Lung (tissue), 12 donors: Measurements from ENCODE around the gene TNS3. TPM values are rescaled to one million over a fixed set of nuclear protein-coding genes. Genes with fewer than 3 reads are reported as not detected.
A peak's percentile ranks its signal among the peaks of the same experiment; 100 is the strongest.

ENCODE experiments used
- ATAC-seq: fragments of 200-7000 bp; cut with Tn5 transposase; one replicate; pipeline ENCODE4 v1.9.1; 2020; ENCODE audit warnings: moderate number of reproducible peaks; ENCODE audit not compliant: insufficient read depth, low FRiP score
- DNase-seq, 3 donors: peaks; one replicate each; pipeline ENCODE4 v3.0.0-alpha.2; 2013 to 2017
- H3K27ac ChIP-seq, 2 donors: one replicate each; pipeline ENCODE4 v1.5.1; 2013; ENCODE audit warnings: mild to moderate bottlenecking in 2 of 2, moderate library complexity in 2 of 2, control low read depth in 1 of 2, inconsistent platforms in 1 of 2, low read depth in 1 of 2, low read length in 1 of 2
- H3K27me3 ChIP-seq, 3 donors: one replicate each; pipeline ENCODE4 v1.5.1; 2013; ENCODE audit warnings: low read length in 2 of 3; ENCODE audit not compliant: control insufficient read depth in 3 of 3, insufficient read depth in 3 of 3
- H3K36me3 ChIP-seq, 4 donors: one replicate each; pipeline ENCODE4 v1.5.1; 2013; ENCODE audit warnings: low read length in 4 of 4, mild to moderate bottlenecking in 1 of 4, moderate library complexity in 1 of 4; ENCODE audit not compliant: control insufficient read depth in 4 of 4, insufficient read depth in 4 of 4
- H3K4me1 ChIP-seq, 5 donors: one replicate each; pipeline ENCODE4 v1.5.1; 2013; ENCODE audit warnings: low read length in 5 of 5, mild to moderate bottlenecking in 2 of 5, moderate library complexity in 1 of 5; ENCODE audit not compliant: control insufficient read depth in 5 of 5, insufficient read depth in 5 of 5
- H3K4me3 ChIP-seq: one replicate; pipeline ENCODE4 v1.5.1; 2013; ENCODE audit warnings: mild to moderate bottlenecking, control low read depth, moderate library complexity
- H3K9ac ChIP-seq, 2 donors: one replicate each; pipeline ENCODE4 v1.5.1; 2013; ENCODE audit warnings: low read length in 2 of 2, control low read depth in 1 of 2; ENCODE audit not compliant: insufficient read depth in 1 of 2
- H3K9me3 ChIP-seq, 4 donors: one replicate each; pipeline ENCODE4 v1.5.1; 2013; ENCODE audit warnings: low read length in 3 of 4, mild to moderate bottlenecking in 1 of 4, moderate library complexity in 1 of 4; ENCODE audit not compliant: control insufficient read depth in 4 of 4, insufficient read depth in 3 of 4
- CTCF ChIP-seq: IDR thresholded peaks from 2 replicates; pipeline ENCODE4 v1.5.1; 2012; ENCODE audit warnings: mild to moderate bottlenecking; ENCODE audit errors: control extremely low read depth, extremely low read depth
- WGBS, 2 donors: extraction: QIAGEN DNeasy Blood & Tissue Kit; methylation state at CpG; one replicate each; pipeline ENCODE4 v1.1.7; 2013; 5-methylcytosine and 5-hydroxymethylcytosine counted together
- polyA plus RNA-seq, 2 donors: library from polyadenylated mRNA; stranded (reverse); fragments of 200-250 nt; gene quantifications; one replicate each; pipeline ENCODE4 v1.2.1, GENCODE V29; 2013
- total RNA-seq, 2 donors: library from RNA; depleted of rRNA in 1 of 2; stranded (reverse); fragments of >200 nt in 1 of 2; gene quantifications; one replicate each; pipeline ENCODE4 v1.2.1, GENCODE V29; 2014 to 2021
- donor health status: control.
- donor health status: control.
- donor health status: Bipolar disorder and iron deficiency.
- donor health status: healthy.
- donor health status: DM: yes; HTN: yes; CAD: no.

The TNS3 gene
- total and polyA plus RNA-seq, 4 donors: 23.8 to 140 (median 85.7) TPM

GRCh38 chr7:47518827-47519226, 63.1 kb downstream of the TNS3 start:
- H3K27ac ChIP-seq: no peak overlapping the region
- peaks cover 0 to 18% (median 11%) of the 10 kb centered on the region in 4 donors for H3K36me3 ChIP-seq
- H3K4me1 ChIP-seq: peaks cover 0 to 36% (median 20%) of the 10 kb centered on the region in 5 donors
- H3K27me3 ChIP-seq: no peaks in the 10 kb centered on the region
- no peak overlapping the region for H3K4me3 ChIP-seq
- H3K9me3 ChIP-seq: no peaks in the 10 kb centered on the region
- no peak for TF ChIP-seq CTCF
- DNase-seq: no peak
- 88 to 91% methylated on average over 7 of the region's 7 CpGs for WGBS, 2 donors
- H3K9ac ChIP-seq: no peak overlapping the region
- no peak for ATAC-seq

GRCh38 chr7:47517821-47518480, 64.0 kb downstream of the TNS3 start:
- no peak for ATAC-seq
- no peak overlapping the region for H3K9ac ChIP-seq
- H3K36me3 ChIP-seq: peaks cover 0 to 17% (median 6%) of the 10 kb centered on the region in 4 donors
- no peak overlapping the region for H3K27ac ChIP-seq
- H3K4me1 ChIP-seq: peaks cover 0 to 45% (median 23%) of the 10 kb centered on the region in 5 donors
- no peak overlapping the region for H3K4me3 ChIP-seq
- no peaks in the 10 kb centered on the region for H3K9me3 ChIP-seq
- H3K27me3 ChIP-seq: no peaks in the 10 kb centered on the region
- DNase-seq: no peak
- WGBS, 2 donors: 96 to 97% methylated on average over 10 of the region's 10 CpGs
- TF ChIP-seq CTCF: no peak

- Histone ChIP-seq H3K36me3 (peaks cover 0 to 12% (median 6%) of the 10 kb centered on the region in 4 donors), H3K4me1 (peaks cover 0 to 54% (median 23%) of the 10 kb centered on the region in 5 donors), H3K9ac (no peak overlapping the region), H3K27ac (no peak overlapping the region), H3K27me3 (no peaks in the 10 kb centered on the region), H3K4me3 (no peak overlapping the region), H3K9me3 (no peaks in the 10 kb centered on the region)
- ATAC-seq (no peak), DNase-seq (peak in 2 of 3 donors; percentile 65 to 73)
- no peak for TF ChIP-seq CTCF
- WGBS, 2 donors: 47 to 59% methylated on average over 10 of the region's 10 CpGs
Observed at GRCh38 chr7:47516985-47517600, 64.8 kb downstream of the TNS3 start.
